ENCODE results near the gene SIGLEC8. TPM values are rescaled to one million over a fixed set of nuclear protein-coding genes. Genes with fewer than 3 reads are reported as not detected.

SIGLEC8 gene
- total RNA-seq, 1 experiment from 2014 or later = not detected

GRCh38 chr19:51488491-51488890 lies 30.2 kb upstream of the SIGLEC8 start:
- Histone ChIP-seq H3K9me3 (ENCODE audit: control insufficient read depth in 1 of 2, insufficient read depth in 1 of 2, low read depth in 1 of 2, low read length in 2 of 2) (no peaks in the 10 kb centered on the region), H3K79me2 (ENCODE audit: insufficient read depth, low read length) (no peaks in the 10 kb centered on the region), H3K36me3 (ENCODE audit: control insufficient read depth in 1 of 2, insufficient read depth in 2 of 2, low read length in 2 of 2) (no peaks in the 10 kb centered on the region), H4K20me1 (ENCODE audit: insufficient read depth) (no peaks in the 10 kb centered on the region), H3K4me1 (ENCODE audit: control insufficient read depth in 1 of 2, insufficient read depth in 2 of 2, low read length in 2 of 2) (no peaks in the 10 kb centered on the region; a peak in 1 of 4 replicates), H3K9me2 (ENCODE audit: insufficient read depth) (no peaks in the 10 kb centered on the region), H3K27ac (ENCODE audit: low read depth, low read length) (no peak overlapping the region), H3K4me2 (ENCODE audit: low read length) (no peak overlapping the region), H3K9ac (ENCODE audit: low read length) (no peak overlapping the region), H3K4me3 (replicated peaks in 1 of 2; ENCODE audit: low read depth in 1 of 2, low read length in 2 of 2) (no peak overlapping the region), H3K27me3 (ENCODE audit: insufficient read depth, low read length) (peaks cover 4% of the 10 kb centered on the region; the same call in 1 of the 2 replicates), H2AFZ (ENCODE audit: low read depth, low read length, poor library complexity, severe bottlenecking) (no peak overlapping the region)
- ChIA-PET CTCF (no interaction called here), POLR2A (no interaction called here), RAD21 (ENCODE audit: low non-redundant PET in 1 of 2, low total read pairs in 2 of 2, uncharacterized antibody in 2 of 2, unreplicated experiment in 2 of 2) (no interaction called here)
- intact Hi-C loops (cut with micrococcal nuclease) = no loop called here
- BruUV-seq (replicated peaks) = no TSS peak
- ATAC-seq (no peak), DNase-seq (ENCODE audit: low read depth, low spot score) (no peak)
- TF ChIP-seq ZNF274 (IDR thresholded peaks at IDR 0.05; ENCODE audit: low read depth, low read length) (no peak), SP1 (IDR thresholded peaks at IDR 0.05; ENCODE audit: low read depth) (no peak), SRF (IDR thresholded peaks at IDR 0.05; ENCODE audit: low read depth) (no peak), EZH2 (IDR thresholded peaks at IDR 0.05) (no peak), POLR2AphosphoS5 (IDR thresholded peaks at IDR 0.05; ENCODE audit: low read depth, low read length) (no peak), ZFX (IDR thresholded peaks at IDR 0.05) (no peak), YY1 (IDR thresholded peaks at IDR 0.05; ENCODE audit: extremely low read depth, insufficient replicate concordance, low read depth, low read length) (no peak)
- TF ChIP-seq, protein P1, sequence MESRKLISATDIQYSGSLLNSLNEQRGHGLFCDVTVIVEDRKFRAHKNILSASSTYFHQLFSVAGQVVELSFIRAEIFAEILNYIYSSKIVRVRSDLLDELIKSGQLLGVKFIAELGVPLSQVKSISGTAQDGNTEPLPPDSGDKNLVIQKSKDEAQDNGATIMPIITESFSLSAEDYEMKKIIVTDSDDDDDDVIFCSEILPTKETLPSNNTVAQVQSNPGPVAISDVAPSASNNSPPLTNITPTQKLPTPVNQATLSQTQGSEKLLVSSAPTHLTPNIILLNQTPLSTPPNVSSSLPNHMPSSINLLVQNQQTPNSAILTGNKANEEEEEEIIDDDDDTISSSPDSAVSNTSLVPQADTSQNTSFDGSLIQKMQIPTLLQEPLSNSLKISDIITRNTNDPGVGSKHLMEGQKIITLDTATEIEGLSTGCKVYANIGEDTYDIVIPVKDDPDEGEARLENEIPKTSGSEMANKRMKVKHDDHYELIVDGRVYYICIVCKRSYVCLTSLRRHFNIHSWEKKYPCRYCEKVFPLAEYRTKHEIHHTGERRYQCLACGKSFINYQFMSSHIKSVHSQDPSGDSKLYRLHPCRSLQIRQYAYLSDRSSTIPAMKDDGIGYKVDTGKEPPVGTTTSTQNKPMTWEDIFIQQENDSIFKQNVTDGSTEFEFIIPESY (IDR thresholded peaks at IDR 0.05; ENCODE audit: extremely low read depth, insufficient replicate concordance, low read length) = no peak
